ENCODE data around the gene OR2H2.
A peak's percentile ranks its signal among the peaks of the same experiment; 100 is the strongest.

Gene OR2H2

DNA sequence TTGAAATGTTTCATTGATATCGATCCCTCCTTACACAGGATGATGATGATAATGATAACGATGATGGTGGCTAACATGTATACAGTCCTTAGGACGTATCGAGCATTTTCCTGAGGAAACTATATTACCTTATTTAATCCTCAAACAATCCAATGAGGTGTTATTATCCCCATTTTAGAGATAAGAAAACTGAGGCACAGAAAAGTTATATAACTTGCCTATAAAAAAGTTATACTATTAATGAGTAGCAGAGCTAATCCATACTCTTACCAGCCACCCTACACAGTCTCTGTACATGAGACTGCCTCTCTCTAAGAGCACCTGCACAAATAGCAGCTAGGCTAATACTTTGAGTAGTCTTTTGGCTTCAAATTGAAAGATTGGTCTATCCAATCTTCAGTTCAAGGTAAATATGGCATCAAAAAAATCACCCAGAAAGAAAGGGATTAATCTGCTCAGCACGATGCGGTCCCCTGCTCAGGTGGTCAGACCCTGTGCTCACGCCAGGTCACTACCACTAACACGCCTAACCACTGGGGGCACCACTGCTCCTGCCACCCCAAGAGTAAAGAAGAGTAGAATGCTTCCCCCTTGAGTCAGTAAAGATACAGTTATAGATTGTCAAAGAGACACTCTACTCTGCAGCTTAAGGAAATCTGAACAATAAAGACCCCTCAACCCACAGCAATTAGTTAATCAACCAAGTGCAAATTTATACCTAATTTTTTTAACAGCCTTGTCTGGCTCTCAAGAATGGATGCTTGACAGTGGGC lies 33.0 kb downstream of the OR2H2 start:
- Histone ChIP-seq H3K27me3 (ENCODE audit: control insufficient read depth, insufficient read depth, low read length) (no peaks in the 10 kb centered on the region), H3K27ac (ENCODE audit: low read length) (no peak overlapping the region), H3K36me3 (ENCODE audit: control insufficient read depth, insufficient read depth, low read length) (peaks cover 30% of the 10 kb centered on the region), H3K9me3 (ENCODE audit: control insufficient read depth, insufficient read depth, low read length) (no peaks in the 10 kb centered on the region), H3K4me1 (ENCODE audit: control insufficient read depth, insufficient read depth, low read length) (0 out of 2 replicates have a peak, but pooled peaks cover 2% of the 10 kb centered on the region), H3K4me3 (ENCODE audit: low read length) (no peak overlapping the region)
- WGBS (ENCODE audit: insufficient coverage, insufficient read length), result no CpG with 5 or more reads among the region's 8 CpGs
- no peak for DNase-seq (ENCODE audit: low read depth, low spot score)

DNA sequence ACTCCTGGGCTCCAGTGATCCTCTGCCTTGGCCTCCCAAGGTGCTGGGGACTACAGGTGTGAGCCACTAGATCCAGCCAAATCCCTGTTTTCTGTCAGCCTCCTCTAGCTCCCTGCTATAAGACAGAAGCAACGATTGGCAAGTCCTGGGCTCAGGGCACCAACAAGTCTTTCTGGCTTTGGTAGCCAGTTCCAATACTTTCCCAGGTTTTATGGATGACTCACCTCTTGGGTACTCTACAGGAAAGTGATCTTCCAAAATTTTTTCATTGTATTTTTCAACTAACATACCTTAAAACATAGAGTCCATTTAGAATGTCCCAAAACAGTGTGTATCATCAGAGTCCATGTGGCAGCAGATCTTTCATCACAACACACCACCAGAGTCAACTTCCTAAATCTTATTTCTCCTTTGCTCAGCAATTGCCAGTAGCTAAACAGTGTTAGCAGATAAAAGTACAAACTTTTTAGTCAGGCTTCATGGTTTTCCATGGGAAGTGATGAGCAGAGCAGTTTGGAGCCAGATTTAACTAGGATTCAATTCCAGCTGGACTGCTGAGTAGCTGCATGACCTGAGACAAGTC lies 34.7 kb downstream of the OR2H2 start:
- H3K27ac ChIP-seq (ENCODE audit: low read length), result no peak overlapping the region
- no peak for DNase-seq (ENCODE audit: low read depth, low spot score)
- no peak overlapping the region for H3K4me3 ChIP-seq (ENCODE audit: low read length)
- H3K9me3 ChIP-seq (ENCODE audit: control insufficient read depth, insufficient read depth, low read length), result no peaks in the 10 kb centered on the region
- no CpG with 5 or more reads among the region's 1 CpG for WGBS (ENCODE audit: insufficient coverage, insufficient read length)
- H3K36me3 ChIP-seq (ENCODE audit: control insufficient read depth, insufficient read depth, low read length), result peaks cover 27% of the 10 kb centered on the region
- H3K27me3 ChIP-seq (ENCODE audit: control insufficient read depth, insufficient read depth, low read length), result no peaks in the 10 kb centered on the region
- peaks cover 8% of the 10 kb centered on the region for H3K4me1 ChIP-seq (ENCODE audit: control insufficient read depth, insufficient read depth, low read length)

DNA sequence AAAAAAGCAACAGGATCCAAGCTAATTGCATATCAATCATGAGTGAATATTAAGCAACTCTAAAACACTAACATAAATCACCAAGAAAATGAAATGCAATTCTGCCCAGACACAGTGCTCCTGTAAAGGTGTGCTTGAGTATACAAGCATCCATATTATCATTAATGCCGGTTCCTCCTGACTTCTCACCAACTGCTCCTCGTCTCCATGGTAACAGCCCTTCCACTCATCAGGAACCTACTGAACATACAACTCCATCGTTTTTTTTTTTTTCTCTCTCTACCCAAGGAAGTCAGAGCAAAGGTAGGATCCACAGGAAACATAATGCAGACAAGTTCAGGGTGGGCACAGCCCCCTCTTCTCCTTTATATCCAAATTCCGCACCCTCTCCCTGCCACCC lies 35.7 kb downstream of the OR2H2 start:
- H3K27me3 ChIP-seq (ENCODE audit: control insufficient read depth, insufficient read depth, low read length), result no peaks in the 10 kb centered on the region
- H3K9me3 ChIP-seq (ENCODE audit: control insufficient read depth, insufficient read depth, low read length), result no peaks in the 10 kb centered on the region
- H3K4me1 ChIP-seq (ENCODE audit: control insufficient read depth, insufficient read depth, low read length), result peaks cover 13% of the 10 kb centered on the region
- no peak for DNase-seq (ENCODE audit: low read depth, low spot score)
- H3K4me3 ChIP-seq (ENCODE audit: low read length), result no peak overlapping the region
- peaks cover 27% of the 10 kb centered on the region for H3K36me3 ChIP-seq (ENCODE audit: control insufficient read depth, insufficient read depth, low read length)
- no peak overlapping the region for H3K27ac ChIP-seq (ENCODE audit: low read length)
- whole genome bisulfite sequencing (ENCODE audit: insufficient coverage, insufficient read length), result no CpG with 5 or more reads among the region's 4 CpGs

DNA sequence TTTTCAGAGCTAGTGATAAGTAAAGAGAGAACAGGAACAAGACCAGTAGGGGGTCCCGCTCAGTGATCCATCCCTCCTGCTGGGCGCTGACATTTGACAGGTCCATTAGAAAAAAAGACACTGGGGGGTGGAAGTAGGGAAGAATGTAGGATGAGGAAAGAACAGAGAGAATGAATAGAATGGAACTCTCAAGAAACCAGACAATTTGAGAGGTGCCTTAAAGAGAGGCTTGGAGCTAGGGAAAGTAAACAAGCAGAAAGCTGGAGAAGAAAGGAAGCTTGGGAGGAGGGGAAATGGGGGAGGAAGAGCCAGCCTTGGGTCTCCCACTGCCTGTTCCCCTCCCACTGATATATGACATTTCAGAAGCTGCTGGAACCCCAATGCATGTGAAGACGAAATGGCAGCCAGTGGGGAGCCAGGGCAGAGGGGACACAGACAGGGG lies 39.6 kb downstream of the OR2H2 start:
- H3K4me3 ChIP-seq (ENCODE audit: low read length), result no peak overlapping the region

DNA sequence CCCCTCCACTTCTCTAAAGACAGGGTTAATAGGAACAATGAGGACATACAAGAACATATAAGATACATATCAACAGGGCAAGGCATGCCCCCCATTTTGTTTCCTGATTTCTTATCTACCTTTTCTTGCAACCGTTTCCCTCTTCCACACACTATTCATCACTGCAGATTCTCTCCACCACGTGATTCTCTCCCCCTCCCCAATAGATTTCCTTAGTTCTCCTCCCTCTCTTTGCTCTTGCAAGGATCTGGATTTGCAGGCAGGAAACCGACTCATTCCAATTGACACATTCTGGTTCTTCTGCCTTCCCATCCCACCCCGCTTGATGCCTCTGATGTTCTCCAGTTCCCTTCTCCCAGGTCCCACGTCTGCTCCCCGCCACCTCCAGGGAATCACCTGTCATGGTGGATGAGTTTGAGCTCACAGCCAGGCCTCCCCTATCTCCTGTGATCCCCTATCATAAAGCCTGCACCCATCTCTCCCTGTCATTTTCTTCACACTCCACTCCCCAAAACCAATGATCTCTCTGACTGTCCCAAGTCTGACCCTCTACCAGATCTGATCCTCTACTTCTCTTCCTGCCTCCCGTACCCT lies 40.5 kb downstream of the OR2H2 start:
- H3K36me3 ChIP-seq (ENCODE audit: control insufficient read depth, insufficient read depth, low read length), result peaks cover 17% of the 10 kb centered on the region; the same call in 1 of the 2 replicates
- WGBS (ENCODE audit: insufficient coverage, insufficient read length), result 100% methylated on average over 1 of the region's 7 CpGs
- no peaks in the 10 kb centered on the region for H3K9me3 ChIP-seq (ENCODE audit: control insufficient read depth, insufficient read depth, low read length)
- H3K4me1 ChIP-seq (ENCODE audit: control insufficient read depth, insufficient read depth, low read length), result peaks cover 17% of the 10 kb centered on the region
- no peak overlapping the region for H3K4me3 ChIP-seq (ENCODE audit: low read length)
- no peak for DNase-seq (ENCODE audit: low read depth, low spot score)
- peak overlapping the region; percentile 7 for H3K27ac ChIP-seq (ENCODE audit: low read length)
- no peaks in the 10 kb centered on the region for H3K27me3 ChIP-seq (ENCODE audit: control insufficient read depth, insufficient read depth, low read length)

More for the DNA sequence above, 39.6 kb downstream of the OR2H2 start:
- no peaks in the 10 kb centered on the region for H3K27me3 ChIP-seq (ENCODE audit: control insufficient read depth, insufficient read depth, low read length)
- DNase-seq (ENCODE audit: low read depth, low spot score), result no peak
- H3K9me3 ChIP-seq (ENCODE audit: control insufficient read depth, insufficient read depth, low read length), result no peaks in the 10 kb centered on the region
- H3K27ac ChIP-seq (ENCODE audit: low read length), result peak overlapping the region; percentile 7
- H3K36me3 ChIP-seq (ENCODE audit: control insufficient read depth, insufficient read depth, low read length), result peaks cover 23% of the 10 kb centered on the region
- no CpG with 5 or more reads among the region's 3 CpGs for WGBS (ENCODE audit: insufficient coverage, insufficient read length)
- H3K4me1 ChIP-seq (ENCODE audit: control insufficient read depth, insufficient read depth, low read length), result peaks cover 15% of the 10 kb centered on the region

DNA sequence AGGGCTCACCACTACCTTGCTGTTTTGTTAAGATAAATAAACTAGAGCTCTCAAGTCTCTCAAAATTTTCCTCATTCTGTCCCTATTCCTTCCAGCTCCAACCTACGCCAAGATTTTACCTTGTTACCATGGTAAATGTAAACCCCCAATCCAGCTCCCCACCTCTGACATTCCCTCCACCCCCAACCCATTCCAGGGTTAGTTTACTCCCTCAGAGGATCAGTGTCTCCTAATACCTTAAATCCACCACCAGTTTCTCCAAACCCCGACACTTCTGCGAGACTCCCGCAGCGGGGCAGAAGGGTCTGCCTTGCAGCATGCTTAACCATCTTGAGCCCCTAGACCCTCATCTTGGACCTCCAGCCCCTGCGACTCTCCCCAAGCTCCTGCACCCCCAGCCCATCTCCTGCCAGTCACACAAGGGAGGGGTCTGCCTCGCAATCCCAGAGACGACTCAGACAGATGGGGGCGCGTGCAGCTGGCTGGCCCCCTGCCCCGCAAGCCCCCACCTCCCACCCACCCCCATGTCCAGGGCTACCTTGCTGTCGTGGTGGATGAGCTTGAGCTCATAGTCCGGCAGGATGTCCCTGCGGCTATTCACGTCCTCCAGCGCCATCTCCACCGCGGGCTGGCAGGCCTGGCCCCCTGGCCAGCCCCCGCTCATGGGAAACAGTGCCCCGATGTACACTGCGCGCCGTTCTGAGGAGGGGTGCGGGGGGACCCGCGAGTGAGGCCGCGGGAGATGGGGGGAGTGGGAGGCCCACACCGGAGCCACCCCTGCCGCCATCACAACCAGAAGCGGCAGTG lies 42.2 kb downstream of the OR2H2 start:
- H3K9me3 ChIP-seq (ENCODE audit: control insufficient read depth, insufficient read depth, low read length), result no peaks in the 10 kb centered on the region
- WGBS (ENCODE audit: insufficient coverage, insufficient read length), result no CpG with 5 or more reads among the region's 31 CpGs
- H3K4me1 ChIP-seq (ENCODE audit: control insufficient read depth, insufficient read depth, low read length), result peaks cover 15% of the 10 kb centered on the region
- peaks cover 9% of the 10 kb centered on the region; the same call in 1 of the 2 replicates for H3K36me3 ChIP-seq (ENCODE audit: control insufficient read depth, insufficient read depth, low read length)
- H3K27me3 ChIP-seq (ENCODE audit: control insufficient read depth, insufficient read depth, low read length), result no peaks in the 10 kb centered on the region
- no peak overlapping the region for H3K27ac ChIP-seq (ENCODE audit: low read length)
- H3K4me3 ChIP-seq (ENCODE audit: low read length), result peak overlapping the region; percentile 67
- DNase-seq (ENCODE audit: low read depth, low spot score), result no peak

DNA sequence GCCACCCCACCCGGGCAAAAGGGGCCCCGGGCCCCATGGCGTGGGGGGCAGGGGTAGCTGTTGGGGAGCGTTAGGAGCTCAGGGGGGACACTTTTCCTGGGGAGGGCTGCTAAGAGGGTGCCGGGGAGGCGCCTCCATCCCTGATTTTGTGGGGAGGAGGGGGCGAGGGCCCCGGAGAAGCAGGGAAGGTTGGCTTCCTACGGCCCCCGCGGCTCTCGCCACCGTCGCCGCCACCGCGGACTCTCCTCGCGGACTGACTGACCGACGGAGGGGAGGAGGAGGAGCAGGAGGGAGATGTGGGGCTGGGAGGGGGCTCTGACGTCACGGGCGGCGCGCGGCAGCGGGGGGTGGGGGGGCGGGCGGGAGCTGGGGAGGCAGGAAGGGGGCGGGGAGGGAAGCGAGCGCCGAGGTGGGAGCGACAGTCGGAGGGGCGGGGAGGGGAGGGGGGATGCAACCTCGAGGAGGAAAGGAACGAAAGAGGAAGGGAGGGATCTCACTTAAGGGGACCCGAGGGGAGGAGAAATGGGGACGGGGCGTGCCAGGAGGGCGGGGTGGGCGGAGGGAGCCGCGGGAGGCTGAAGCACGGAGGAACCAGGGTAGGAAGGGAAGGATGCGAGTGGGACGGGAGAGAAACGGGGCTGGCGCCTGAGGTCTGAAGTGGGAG lies 43.0 kb downstream of the OR2H2 start:
- WGBS (ENCODE audit: insufficient coverage, insufficient read length), result no CpG with 5 or more reads among the region's 51 CpGs
- Histone ChIP-seq H3K27me3 (ENCODE audit: control insufficient read depth, insufficient read depth, low read length) (no peaks in the 10 kb centered on the region), H3K4me1 (ENCODE audit: control insufficient read depth, insufficient read depth, low read length) (peaks cover 15% of the 10 kb centered on the region), H3K27ac (ENCODE audit: low read length) (no peak overlapping the region), H3K4me3 (ENCODE audit: low read length) (peak overlapping the region; percentile 67), H3K9me3 (ENCODE audit: control insufficient read depth, insufficient read depth, low read length) (no peaks in the 10 kb centered on the region), H3K36me3 (ENCODE audit: control insufficient read depth, insufficient read depth, low read length) (peaks cover 7% of the 10 kb centered on the region; the same call in 1 of the 2 replicates)
- DNase-seq (ENCODE audit: low read depth, low spot score), result no peak

DNA sequence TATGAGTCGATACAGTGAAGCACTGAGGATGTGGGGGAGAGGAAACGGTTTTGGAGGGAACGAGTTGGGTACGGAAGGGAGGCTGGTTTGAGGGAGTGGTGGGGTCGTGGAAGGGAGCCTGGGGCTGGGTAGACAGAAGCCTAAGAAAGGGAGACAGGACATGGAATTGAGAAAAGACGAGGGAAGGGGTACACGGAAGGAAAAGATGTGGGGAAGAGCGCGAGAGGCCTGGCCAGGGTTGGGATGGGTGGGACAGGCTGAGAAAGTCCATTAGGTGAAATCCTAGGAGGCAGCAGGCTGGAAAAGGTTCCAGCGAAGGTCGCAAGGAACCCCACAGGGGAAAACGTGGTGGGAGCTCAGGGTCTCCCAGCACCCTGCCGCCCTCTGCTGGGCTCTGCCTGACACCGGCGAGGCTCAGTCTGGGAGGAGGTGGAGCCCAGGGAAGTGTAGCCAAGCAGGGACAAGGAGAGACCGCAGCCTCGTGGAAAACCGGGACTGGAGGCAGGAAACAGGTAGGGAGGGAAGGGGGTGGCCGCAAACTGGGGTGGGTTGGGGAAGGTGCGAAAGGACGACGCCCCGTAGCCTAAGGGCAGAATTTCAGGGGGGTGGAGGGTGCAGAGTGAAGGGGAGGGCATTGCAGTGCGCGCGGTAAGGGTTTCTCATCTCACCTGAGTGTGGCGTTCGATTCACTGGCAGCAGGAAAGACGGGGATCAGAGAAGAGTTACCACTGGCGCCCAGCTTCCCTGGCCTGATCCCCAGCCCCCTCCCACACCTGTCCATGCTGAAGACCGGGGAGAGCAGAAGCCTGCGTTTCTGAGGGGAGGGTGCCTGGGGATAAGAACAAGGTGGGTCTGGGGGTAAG lies 43.7 kb downstream of the OR2H2 start:
- H3K36me3 ChIP-seq (ENCODE audit: control insufficient read depth, insufficient read depth, low read length), result 0 out of 2 replicates have a peak, but pooled peaks cover under 1% of the 10 kb centered on the region
- no peaks in the 10 kb centered on the region for H3K9me3 ChIP-seq (ENCODE audit: control insufficient read depth, insufficient read depth, low read length)
- peak overlapping the region; percentile 41; the same call in 1 of the 2 replicates for H3K4me3 ChIP-seq (ENCODE audit: low read length)
- DNase-seq (ENCODE audit: low read depth, low spot score), result no peak
- no peak overlapping the region for H3K27ac ChIP-seq (ENCODE audit: low read length)
- no peaks in the 10 kb centered on the region for H3K27me3 ChIP-seq (ENCODE audit: control insufficient read depth, insufficient read depth, low read length)
- no CpG with 5 or more reads among the region's 32 CpGs for WGBS (ENCODE audit: insufficient coverage, insufficient read length)
- peaks cover 11% of the 10 kb centered on the region; the same call in 1 of the 2 replicates for H3K4me1 ChIP-seq (ENCODE audit: control insufficient read depth, insufficient read depth, low read length)

DNA sequence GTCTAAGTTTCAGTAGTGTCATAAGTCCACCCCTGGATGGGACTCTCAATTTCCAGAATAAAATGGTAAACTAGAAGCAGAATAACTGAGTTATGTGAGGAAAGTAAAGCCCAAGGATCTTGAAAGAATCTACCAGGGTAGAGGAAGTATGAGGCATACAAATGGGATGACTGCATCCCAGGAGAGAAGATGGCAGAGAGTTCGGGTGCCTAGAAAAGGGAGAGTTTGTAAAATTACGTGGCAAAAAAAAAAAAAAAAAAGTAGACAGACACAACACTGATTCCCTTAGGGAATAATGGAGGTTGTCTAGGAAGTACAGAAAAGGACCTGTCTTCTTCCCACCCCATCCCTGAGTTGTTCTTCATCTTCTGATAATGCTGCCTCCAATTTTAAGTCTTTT lies 44.6 kb downstream of the OR2H2 start:
- Histone ChIP-seq H3K4me1 (ENCODE audit: control insufficient read depth, insufficient read depth, low read length) (peaks cover 8% of the 10 kb centered on the region; the same call in 1 of the 2 replicates), H3K36me3 (ENCODE audit: control insufficient read depth, insufficient read depth, low read length) (no peaks in the 10 kb centered on the region), H3K4me3 (ENCODE audit: low read length) (no peak overlapping the region), H3K27ac (ENCODE audit: low read length) (no peak overlapping the region), H3K27me3 (ENCODE audit: control insufficient read depth, insufficient read depth, low read length) (no peaks in the 10 kb centered on the region), H3K9me3 (ENCODE audit: control insufficient read depth, insufficient read depth, low read length) (no peaks in the 10 kb centered on the region)
- DNase-seq (ENCODE audit: low read depth, low spot score), result no peak
- WGBS (ENCODE audit: insufficient coverage, insufficient read length), result no CpG with 5 or more reads among the region's 2 CpGs

Measured in iPS DF 6.9 (cell line).